ELR (cell line): ENCODE measurements around the gene MGLL.
A peak's percentile ranks its signal among the peaks of the same experiment; 100 is the strongest.

Experiments used
- DNase-seq: peaks from one replicate; pipeline ENCODE4 v3.0.0-alpha.2; 2015; ENCODE audit warnings: low read depth

Gene MGLL

DNA sequence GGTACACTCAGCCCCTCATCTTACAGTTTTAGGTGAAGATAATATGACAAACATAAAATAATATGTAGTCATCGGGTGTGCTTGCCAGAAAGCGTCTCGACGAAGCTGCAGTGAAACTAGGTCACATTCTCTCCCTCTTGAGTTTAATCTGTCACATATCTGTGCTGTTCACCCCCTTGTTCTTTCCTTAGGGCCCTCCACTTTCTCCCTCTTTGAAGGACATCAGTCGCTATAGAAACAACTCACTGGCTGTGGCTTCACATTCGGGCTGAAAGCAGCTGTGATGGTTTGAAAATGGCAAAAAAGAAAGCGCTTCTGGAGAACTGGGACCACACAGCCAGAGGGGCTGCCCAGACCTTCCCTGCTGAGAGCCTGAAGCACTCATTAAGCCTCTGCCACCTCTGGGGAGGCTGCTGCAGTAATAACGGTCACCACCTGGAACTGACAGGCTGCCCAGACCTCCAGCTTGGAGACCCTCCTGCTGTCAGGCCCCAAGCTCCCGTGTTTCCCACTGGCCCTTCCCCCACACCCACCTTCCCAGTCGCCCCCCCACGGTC lies 99.2 kb downstream of the MGLL start:
- no peak for DNase-seq

DNA sequence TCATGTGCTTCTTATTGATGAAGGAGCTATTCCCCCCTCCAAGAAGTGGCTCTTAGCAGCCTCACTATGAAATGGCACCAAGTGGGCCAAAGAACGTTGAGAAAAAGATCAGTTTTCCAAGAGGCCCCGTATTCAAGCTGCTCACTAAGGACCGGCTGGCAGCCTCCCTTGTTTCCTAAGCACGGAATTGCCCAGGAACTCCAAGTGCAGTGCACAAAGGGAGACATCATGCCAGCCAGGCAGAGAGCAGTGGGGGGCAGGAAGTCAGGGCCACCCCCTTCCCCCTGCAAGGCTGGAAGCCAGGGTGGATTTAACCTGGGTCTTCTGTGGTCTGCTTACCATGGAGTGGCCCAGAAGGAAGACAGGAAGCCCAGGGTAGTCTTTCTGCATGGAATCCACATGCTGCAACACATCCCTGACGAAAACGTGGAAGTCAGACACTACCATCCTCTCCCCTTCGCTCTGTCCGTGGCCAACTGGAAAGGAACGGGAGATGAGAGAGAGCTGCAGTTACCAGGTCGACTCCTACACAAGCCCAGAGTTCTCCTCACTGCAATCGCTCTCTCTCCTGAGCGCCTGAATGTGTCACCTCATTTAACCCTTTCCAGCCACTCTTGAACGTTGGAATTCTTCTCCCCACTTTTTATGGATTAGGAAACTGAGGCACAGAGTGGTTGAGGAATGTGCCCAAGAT lies 100.1 kb downstream of the MGLL start:
- no peak for DNase-seq

DNA sequence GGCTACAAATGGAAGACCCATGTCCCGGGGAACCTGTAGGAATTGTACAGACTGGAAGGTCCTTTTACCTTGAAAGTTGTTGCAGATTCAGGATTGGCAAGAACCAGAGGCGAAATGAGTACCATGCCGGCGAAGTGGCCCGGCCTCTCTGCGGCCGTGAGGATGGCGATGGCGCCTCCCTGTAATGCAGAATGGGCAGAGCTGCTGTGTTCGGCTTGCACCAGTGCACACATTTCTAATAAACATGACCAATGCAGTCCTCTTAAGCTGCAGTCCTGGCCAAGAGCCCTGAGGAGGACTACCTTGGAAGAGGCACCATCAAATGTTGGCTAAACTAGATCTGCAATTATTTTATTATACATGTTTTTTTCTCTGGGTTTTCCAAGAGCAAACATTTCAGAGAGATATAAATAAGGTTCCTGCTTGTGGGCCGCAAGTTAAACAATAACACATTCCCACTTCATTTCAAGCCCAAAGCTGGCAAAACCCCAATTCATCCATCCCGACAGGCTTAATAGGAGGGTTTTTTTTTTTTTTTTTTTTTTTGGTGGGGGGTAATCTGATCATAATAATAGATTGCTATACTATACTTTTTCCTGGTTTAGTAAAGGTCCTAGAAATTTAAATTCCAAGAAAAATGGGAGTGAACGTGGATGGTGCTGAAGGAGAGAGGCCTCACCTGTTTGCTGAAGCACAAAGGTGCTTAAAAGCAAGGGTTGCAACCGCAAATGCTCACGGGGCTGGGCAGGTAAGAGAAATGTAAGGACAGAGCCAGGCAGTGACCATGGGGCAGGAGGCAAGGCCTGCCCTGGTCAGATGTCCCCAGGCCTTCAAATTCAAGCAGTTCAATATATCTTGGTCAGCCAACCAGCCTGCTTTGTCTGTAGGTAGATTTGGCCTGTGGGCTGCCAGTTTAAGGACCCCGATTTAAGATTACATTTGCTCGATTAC lies 101.1 kb downstream of the MGLL start:
- no peak for DNase-seq

DNA sequence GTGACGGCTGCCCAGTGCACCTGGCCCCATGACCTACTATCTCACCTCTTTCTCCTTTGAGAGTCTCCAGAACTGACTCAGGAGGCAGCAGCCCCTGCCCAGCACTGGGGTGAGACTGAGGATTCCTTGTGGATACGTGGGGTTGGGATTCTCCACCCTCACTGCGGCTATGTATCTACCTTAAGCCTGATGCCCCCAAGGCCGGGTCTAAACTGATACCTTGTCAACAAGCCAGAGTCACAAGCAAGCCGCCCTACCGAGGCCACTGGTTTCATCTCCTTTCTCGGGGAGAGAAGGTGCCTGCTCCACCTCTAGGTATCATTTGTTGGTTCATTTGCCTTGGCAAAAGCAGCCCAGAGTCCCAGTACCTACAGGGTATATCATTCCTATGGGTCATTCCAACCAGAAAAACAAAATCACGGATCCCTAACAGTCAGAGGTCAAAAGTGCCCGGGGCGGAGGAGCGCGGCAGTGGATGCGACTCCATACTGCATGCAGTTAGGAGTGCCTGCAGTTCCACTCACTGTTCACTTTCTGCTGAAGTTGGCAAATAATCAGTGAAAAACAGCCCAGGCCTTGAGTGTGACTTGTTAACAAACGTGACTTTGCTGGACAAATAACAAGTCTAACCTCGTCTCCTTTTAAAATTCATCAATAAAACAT lies 102.0 kb downstream of the MGLL start:
- DNase-seq, result no peak

DNA sequence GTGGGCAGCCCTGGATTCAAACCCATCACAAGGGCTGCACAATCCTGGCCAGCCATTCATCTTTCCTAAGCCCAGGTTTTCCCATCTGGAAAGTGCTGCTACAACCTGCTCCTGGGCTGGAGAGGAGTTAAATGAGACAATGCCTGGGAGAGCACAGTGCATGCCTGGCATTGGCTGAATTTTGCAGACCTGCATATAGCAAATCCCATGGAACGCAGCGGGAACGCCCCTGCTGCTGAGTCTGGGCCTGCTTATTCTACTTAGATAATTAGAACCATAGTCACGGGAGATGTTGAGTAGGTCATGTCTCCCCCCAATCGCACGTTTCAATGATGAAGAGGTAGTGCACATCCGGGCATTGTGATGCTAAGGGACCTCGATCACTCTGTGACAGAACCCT lies 102.9 kb downstream of the MGLL start:
- no peak for DNase-seq

DNA sequence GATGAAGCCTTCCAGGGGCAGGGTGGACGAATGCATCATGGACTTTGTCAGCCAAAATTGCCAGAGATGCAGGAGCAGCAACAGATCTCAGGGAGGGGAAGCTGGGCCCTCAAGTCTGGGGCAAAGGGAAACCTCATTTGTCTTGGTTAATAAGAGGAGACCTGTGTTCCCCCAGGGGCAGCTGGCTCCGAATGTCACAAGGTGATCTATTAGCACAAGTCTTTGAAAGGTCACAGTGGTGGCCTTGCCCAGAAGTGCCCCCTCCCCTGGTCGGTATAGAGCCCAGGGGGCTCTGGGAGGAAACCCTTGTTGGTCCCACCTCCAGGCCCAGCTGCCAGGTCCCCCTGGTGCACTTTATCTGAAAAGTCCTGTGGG lies 103.4 kb downstream of the MGLL start:
- DNase-seq, result no peak

DNA sequence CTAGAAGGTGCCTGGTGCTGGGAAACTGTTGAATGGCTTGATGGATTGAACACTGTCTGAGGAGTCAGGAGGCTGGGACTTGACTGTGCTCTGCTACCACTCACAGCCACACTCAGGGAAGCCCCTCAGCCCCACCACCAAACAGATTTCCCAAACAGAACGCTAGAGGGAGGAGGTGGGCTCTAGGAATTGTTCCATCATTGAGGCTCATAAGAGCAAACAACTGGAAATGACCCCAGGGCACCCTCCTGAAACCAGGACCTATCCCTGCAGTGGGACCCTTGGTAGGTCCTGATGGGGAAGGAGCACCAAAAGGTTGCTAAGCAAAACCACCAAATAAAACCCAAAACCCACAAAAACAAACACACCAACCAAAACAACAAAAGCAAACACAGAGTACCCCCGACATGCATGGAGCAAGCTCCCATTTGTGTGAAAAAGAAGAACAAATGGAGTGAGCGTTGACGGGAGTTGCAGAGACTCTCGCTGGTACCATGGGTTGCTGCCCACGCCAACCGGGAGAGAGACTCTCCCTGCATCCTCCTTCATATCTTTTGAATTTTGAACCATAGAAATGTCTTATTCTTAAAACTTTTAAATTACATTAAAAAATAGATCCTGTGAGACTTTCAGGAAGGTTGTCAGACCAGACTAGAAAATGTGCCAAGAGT lies 103.9 kb downstream of the MGLL start:
- DNase-seq, result no peak

DNA sequence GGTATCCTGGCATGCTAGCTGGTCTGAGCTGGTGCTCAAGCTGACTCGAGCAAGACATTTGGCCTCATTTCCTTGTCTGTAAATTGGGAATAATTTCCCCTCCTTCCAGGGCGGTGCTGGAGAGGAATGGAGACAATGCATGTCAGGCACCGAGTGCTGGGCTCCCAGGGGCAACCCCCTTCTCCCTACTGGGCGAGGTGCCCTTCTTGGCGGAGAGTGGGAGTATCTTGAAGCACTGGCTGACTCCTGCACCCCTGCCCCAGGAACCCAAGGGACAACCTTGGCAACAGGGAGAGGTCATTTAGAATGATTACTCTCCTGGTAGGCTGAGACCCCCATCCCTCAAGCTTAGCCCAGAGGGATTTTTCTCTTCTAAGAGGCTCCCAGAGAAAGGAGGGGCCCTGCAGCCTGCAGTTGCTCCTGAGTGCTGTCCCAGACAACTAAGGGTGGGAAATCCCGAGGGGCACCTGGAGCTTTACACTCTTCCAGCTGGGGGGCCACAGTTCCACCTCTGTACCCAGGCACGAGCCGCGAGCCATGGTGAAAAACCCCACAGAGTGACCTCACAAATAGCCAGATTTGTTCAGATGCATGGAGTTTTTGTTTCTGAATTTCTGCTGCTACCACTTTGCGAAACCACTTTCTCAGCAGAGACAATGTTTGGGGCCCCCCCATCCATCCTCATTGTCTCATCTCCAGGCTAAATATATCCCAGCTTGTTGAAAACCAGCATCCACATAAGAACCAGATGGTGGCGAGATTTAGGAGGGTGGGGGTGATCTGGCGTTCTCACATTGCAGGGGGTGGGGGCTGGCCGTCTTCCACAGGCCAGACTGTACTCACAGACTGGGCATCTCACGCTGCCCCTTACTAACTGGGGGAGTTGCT lies 104.7 kb downstream of the MGLL start:
- no peak for DNase-seq

DNA sequence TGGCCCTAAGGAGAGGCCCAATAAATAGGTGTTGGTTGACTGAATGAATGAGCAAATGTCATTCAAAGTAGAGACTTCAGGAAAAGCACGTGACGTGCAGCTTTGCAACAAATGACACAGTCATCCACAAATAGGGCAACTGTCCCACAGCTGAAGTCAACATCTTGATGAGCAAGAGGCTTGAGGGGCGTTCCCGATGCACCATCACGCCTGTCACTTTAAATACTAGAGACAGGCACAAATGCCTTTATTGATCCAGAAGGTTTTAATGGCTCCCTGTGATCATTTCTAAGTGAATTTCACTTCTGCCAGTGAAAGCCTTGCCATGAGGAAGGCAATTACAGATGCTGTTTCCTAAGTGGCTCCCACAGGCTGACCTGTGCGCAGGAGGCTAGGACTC lies 105.9 kb downstream of the MGLL start:
- DNase-seq, result no peak

DNA sequence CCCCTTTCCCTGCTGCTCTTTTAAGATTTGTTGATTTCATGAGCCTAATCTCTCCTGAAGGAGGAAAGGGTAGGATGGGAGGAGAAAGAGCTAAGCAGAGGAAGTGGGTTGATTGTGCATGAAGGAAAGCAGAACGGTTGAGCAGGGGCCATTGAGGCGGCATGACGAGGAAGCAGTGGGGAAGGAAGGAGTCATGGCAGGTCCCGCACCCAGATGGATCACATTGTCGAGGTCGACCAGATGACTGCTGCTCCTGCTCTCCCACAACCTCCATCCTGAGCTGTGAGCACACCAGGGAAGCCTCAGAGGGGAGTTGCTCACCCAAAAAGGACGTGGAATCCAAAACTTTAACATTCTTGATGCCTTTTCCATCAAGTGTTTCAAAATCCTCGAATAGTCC lies 106.8 kb downstream of the MGLL start:
- DNase-seq, result no peak

DNA sequence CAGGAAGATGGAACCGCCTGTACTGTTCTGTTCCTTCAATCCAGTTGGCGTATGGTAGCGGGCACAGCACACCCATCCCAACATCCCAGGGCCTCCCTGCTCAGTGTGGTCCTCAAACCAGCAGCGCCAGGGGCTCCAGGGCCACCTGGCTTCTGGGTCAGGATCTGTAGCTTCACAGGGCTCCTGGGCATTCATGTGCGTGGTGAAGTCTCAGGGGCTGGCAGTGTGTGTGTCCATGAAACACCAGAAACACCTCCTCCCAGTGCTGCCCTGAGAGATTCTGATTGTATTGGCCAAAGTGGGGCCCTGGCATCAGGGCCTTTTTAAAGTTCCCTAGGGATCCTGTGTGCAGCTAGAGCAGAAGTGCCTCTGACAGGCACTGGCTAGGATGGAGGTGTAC lies 107.4 kb downstream of the MGLL start:
- no peak for DNase-seq

DNA sequence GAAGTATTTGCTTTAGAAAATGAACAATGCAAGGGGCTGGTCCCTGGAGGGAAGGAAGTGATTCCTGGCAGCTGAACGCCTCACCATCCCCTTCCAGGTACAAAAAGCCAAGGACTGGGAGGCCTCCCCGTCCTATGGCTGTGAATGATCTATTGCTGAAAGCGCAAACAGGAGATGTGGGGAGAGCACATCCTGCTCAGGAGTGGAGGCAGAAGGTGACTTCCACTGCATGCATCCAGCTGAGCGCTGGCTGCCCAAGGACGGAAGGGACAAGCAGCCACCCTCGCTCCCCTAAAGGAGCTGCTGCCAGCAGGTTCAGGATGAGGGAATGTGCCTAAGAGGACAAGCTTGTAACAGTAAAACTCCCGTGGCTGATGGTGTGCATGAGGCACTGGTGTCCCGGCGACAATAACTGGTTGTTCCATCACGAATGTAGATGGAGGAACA lies 108.2 kb downstream of the MGLL start:
- DNase-seq, result no peak

DNA sequence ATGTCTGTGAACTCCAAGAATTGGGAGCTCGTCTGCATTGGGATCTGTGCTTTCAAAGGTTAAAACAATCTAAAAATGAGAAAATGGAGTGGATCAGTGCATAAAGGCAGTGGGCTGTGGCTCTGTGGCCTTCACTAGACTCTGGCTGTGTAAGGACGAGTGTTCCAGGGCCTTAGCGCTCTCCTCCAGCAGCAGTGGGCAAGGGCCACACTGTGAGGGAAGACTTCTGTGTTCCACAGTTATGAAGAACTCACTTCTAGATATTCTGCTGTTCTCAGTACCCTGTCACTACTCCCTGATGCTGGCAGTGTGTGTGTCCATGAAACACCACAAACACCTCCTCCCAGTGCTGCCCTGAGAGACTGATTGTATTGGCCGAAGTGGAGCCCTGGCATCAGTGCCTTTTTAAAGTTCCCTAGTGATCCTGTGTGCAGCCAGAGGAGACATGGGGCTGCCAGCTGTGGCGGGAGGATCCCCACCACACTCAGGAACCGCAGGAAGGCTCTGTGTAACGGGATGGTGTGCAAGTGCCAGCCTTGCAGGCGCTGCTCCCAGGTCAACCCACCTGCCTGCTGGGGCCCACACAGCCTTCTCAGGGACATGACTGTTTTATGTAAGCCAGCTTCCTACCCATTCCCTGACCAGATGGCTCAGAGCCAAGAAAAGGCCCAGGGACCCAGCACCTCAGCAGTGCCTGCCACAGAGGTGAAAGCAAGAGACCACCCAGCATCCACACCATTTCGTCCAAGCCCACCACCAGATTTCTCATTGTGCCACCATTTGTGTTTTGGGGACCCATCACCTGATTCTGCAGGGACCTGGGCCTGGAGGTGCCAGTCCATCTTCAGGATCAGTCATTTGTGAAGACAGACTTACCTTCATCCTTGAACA lies 109.2 kb downstream of the MGLL start:
- no peak for DNase-seq

DNA sequence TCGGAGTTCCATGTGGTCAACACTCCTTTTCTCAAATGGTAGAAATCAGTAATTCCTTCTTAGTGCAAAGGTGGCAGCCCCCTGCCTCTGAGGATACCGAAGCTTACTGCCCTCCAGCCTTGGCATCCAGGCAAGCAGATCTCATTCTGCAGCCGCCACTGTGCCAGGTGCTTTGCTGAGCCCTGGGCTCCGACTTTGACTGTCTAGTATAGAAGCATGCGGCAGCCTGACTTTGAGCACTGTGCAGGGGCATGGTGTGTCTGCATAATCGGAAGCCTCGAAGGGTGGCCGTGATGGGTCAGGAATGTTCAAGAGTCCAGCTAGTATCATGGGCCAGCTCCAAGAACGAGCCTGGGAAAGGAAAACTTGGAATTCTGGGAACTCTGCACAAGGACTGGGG lies 109.9 kb downstream of the MGLL start:
- DNase-seq, result no peak

DNA sequence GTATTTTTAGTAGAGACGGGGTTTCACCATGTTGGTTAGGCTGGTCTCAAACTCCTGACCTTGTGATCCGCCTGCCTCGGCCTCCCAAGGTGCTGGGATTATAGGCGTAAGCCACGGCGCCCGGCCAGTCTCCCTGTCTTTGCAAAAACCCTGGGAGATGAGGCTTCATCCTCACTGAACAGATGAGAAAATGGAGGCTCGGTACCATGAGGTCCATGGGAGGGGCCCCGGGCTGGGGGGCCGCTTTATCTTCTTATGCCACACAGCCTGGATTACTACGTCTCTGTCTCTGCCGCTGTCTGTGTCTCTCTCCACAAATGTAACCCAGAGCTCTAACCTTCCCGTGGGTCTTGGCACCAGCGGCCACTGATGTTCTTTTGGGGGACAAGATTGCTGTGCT lies 110.4 kb downstream of the MGLL start:
- no peak for DNase-seq

DNA sequence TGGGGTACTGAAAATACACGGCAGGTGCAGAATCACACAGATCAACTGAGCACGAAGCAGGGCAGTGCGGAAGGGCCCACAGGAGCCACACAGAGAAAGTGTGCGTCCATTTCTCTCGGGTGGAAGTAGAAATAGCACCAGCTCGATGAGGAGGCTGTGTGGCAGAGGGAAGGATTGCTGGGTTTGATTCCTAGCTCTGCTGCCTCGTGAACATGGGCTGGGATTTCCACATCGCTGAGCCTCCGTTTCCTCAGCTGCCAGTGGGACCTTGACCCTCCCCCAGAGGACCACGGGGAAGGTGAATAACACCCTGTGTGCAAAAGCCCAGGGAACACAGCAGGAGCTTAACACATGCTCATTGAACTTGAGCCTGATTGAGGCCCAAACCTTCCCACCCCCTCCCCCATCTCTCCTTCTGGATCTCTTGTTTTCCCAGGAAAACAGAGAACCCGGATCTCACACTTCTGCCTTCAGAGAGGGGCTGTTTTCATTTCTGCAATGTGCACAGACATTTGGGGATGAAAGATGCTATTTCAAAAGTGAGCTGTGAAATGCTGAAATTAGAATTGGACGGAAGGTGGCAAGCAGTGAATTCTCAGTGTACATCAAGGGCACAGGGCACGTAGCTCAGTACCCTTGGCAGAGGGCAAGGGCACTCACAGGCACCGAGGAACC lies 111.2 kb downstream of the MGLL start:
- no peak for DNase-seq

DNA sequence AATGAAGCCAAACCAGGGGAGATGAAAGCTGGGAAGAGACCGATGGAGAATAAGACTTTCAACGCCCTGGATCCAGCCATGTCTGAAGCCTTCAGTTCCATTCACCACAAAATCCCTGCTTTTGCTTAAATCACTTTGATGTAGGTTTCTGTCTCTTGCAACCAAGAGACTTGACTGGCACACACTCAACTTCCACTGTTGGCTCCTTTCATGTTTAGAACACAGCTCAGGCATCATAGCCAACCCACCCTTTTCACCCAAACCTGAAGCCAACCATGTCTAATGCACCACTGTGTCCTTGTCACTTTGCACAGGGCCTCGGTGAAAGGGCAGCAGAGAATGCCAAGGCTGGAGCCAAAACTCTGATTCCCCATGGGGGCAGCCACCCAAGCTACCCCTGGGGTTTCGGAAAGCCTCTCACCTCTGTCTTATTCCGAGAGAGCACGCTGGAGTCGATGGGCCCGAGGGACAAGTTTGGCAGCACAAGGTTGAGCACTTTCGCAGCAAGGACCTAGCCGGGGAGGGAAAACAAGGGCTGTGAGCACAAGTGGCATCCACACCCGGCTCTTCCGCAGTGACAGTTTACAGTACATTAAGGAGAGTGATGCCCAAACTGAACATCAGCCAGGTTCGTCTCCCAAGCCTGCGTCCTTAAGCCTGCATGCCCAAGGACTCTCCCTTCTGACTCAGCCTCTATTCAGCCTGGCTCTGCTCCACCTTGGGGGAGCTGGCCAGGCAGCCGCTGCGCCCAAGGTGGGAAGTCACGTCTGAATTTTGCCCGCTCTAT lies 112.0 kb downstream of the MGLL start:
- no peak for DNase-seq

DNA sequence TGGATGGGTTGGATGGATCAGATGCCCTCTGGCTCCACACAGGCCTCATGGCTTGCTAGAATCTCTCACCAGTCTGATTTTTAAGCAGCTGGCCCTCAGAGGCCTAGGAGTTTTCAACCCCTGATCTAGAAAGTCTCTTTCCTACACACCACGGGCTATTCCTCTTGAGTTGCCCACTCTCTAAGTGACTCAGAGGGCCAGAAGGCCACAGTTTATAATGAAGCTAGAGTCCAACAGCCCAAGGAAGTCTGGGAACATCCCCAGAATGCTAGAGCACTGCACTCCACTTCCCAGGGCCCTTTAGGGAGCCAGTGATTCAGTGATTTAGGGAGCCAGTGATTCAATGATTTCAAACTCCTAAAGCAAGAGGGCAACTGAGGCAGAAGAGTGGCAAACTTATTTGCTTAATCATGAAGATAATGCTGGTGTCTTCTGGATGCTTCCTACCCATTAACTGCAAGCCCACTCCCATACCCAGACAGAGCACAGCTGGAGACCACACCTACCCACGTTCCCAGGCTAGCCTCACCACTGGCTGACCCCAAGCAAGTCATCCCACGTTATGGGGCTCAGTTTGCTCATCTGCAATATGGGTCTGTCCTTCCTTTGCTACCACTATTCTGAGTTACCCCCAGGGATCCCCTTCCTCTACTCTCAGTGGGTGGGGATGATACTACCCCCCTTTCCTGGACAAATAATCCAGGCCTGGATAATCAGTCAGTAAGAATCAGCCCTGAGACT lies 112.8 kb downstream of the MGLL start:
- peak; percentile 23 for DNase-seq
